GM21515 (cell line): Measurements from ENCODE around the gene LYAR.

ENCODE experiments used
- ATAC-seq: cut with Tn5 transposase; IDR thresholded peaks from one replicate; pipeline ENCODE4 v1.9.1; 2021; ENCODE audit not compliant: unreplicated experiment

The LYAR gene, protein sequence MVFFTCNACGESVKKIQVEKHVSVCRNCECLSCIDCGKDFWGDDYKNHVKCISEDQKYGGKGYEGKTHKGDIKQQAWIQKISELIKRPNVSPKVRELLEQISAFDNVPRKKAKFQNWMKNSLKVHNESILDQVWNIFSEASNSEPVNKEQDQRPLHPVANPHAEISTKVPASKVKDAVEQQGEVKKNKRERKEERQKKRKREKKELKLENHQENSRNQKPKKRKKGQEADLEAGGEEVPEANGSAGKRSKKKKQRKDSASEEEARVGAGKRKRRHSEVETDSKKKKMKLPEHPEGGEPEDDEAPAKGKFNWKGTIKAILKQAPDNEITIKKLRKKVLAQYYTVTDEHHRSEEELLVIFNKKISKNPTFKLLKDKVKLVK

DNA sequence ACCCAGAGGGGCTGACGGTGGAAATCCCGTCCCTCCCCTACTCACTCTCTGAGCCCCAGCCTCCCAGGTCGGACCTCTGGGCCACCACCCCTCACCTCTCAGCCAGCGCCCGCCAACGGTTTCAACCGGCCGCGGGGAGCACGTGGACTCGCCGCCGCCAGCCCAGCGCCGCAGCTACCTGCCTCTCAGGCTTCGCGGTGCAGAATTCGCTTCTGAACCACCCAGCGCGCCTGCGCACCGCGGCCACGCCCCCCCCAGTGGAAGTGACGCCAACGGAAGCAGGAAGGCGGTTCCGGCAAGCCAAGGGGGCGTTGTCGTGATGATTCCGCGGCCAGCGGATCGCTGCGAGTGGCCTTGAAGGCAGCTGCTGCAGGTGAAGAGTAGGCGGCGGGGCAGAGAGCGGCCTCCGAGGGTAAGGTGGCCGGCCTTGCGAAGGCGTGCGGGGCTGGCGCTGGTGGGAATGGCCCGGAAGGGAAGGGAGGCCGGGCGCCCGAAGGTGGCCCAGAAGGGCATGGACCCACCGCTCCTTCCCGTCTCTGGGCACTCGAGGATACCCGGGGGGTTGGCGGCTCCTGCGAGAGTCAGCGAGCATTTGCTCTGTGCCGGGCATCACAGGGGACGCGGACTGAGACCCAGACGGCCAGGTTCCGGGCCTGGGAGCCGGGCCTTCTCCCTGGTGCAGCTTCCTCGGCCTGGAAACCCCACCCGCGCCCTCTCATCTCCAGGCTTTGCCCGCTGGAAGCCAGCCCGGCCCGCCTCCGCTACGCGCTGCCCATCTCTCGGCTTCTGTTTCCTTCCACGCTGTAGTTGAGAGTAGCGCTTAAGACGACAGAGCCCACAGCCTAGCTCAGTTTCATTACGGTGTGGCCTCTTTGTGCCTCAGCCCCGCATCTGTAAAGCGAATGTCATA is at the start of gene LYAR, which contains the start of gene ZBTB49:
Gene LYAR (minus strand): TSS at position 214 of the 910 bp plus-strand sequence. CDS start 6,412 bp downstream, outside the sequence.
Gene ZBTB49 (plus strand): TSS at position 311 of the 910 bp plus-strand sequence. CDS start 9,695 bp downstream, outside the sequence.
- ATAC-seq, result peak; percentile 78

DNA sequence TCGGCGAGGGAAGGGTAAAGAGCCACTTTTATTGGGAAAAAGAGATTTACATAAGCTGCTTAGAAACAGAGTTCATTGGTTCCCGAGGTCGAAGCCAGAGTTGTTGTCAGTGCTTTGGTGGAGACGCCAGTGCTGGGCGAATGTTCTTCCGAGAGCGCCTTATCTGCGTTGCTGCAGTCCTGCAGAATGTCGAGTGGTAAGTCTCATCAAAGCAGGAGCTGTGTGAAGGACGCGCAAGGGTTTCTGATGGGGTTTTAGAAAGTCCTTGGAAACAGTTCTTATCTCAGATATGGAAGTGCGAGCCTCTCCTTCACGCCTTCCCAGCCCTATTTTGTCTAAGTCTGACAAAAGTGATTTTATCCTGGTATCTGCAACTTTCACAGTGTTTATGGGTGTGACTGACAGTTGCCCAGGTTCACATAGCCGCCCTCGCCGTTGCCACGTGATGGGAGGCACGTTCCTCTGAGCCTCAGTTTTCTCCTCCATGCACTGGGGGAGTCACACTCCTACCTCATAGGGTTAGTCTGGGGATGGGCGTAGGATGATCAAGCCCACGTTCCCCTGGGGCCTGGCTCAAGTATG is 49.6 kb upstream of the LYAR start:
- ATAC-seq, result no peak

DNA sequence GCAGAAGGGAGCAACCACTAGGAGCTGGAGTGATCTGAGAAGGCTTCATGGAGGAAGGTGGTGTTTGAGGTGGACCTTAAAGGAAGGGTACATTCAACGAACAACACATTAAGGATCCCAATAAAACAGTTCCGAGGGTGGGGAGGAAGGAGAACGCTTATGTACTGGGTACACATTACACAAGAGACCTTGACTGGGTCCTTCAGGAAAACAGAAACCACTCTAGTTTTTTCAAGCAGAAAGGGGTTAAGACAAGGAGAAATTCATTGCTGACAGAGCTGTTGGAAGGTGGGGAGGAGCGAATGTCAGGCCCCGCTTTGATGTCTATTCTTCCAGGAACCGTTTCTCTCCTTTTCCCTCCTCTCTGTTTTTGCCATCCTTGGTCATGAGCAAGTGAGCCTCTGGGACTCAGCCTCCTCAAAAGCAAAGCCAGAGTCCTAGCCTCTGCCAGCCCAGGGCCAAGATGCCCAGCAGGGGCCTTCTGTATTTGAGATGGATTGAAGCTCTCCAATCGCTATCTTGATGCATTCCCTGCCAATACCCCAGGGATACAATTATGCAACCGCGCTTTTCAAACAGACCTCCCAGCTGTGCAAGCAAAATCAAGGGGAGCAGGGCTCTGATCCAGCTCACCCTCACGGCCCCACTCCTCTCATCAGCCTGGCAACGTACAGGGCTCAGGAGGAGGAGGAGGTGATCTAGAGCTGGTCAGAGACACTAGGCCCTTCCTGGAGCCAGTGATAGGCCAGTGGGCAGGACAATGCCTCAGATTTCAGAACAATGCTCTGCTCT is 48.5 kb upstream of the LYAR start:
- ATAC-seq, result no peak

DNA sequence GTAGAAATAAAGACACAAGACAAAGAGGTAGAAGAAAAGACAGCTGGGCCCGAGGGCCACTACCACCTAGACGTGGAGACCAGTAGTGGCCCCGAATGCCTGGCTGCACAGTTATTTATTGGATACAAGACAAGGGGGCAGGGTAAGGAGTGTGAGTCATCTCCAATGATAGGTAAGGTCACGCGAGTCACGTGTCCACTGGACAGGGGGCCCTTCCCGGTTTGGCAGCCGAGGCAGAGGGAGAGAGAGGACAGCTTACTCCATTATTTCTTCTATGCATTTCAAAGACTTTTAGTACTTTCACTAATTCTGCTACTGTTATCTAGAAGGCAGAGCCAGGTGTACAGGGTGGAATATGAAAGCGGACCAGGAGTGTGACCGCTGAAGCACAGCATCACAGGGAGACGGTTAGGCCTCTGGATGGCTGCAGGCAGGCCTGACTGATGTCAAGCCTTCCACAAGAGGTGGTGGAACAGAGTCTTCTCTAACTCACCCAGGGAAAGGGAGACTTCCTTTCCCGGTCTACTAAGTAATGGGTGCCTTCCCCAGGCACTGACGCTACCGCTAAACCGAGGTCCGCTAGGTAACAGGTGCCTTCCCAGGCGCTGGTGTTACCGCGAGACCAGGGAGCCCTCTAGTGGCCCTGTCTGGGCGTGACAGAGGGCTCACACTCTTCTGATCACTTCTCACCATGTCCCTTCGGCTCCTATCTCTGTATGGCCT is 45.0 kb upstream of the LYAR start:
- peak; percentile 68 for ATAC-seq

DNA sequence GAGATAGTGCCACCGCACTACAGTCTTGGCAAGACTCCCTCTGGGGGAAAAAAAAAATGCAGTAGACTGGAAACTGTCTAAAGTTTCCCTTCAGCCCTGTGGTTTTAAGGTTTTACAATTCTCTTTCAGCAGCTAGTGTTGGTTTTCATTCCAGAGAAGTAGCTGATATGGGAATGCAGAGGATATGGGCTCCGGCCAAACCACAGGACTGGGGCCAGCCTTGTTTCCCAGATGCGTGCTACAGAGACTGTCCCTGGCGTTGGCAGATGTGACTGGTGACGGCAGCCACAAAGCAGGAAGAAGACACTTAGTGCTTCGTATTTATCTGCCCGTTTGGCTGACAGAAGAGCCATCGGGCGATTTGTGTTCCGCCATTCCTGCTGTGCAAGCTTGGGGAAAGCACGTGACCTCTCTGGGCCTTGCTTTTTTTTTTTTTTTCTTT is 43.3 kb upstream of the LYAR start:
- ATAC-seq, result no peak

DNA sequence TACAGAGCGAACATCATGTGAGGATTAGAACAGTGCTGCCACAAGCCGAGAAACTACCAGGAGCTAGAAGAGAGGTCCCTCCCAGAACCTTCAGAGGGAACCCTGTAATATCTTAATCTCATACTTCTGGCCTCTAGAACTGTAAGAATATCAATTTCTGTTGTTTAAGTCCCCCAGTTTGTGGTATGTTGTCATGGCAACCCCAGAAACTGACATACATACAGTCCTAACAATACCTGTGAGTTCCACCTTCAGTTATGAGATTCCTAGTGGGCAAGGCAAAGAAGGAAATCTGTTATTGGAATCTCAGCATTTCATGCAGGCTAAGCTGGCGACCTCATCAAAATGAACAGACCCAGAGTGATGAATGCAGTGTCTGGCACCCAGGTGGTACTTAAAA is 42.6 kb upstream of the LYAR start:
- no peak for ATAC-seq

DNA sequence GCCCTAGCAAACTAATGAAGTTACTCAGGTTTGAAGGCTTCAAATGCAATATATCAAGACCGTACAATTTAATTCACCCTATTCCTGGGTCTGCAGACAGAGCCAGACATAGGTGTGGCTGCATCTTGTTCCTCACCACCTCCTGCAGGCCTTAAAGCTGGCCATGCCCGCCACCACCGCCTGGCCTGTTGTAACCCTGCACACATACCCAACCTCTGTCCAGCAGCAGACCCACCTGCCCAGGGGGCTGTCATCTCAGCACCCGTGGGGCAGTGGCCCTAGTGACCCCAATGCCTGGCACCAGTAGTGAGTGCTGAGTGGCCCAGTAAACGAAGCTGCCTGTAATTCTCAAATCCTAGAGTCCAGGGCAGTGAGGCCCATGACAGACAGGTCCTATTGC is 40.8 kb upstream of the LYAR start:
- ATAC-seq, result no peak

DNA sequence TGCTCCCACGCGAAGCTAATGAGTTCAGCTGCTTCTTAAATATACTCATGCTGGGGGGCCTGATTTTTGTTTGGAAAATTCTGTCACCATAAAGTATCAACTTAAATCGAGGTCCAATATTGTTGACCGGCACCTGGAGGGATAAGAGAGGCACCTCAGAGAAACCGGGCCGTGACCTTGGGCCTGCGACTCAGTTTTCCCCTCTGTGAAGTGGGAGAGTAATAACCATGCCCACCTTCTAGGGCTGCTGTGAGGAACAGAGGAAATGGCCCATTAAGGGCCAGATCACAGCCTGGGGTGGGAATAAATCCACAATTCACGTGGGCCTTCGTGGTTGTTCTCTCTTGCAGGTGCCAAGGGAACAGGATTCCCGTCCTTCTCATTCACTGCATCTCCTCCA is 39.5 kb upstream of the LYAR start:
- no peak for ATAC-seq

DNA sequence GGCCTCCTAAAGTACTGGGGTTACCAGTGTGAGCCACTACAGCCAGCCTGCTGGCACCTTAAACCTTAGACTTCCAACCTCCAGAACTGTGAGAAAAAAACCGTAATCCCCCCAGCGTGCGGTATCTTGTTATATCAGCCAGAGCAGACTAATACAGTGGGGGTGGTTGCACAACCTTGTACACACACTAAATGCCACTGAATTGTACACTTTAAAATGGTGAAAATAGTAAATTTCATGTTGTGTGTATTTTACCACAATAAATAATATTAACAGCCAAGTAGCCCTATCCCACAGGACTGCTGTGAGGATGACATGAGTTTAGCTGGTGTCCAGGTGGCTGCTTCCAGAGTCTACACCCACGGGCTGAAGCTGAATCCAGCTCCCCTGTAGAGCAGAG is 38.9 kb upstream of the LYAR start:
- no peak for ATAC-seq

DNA sequence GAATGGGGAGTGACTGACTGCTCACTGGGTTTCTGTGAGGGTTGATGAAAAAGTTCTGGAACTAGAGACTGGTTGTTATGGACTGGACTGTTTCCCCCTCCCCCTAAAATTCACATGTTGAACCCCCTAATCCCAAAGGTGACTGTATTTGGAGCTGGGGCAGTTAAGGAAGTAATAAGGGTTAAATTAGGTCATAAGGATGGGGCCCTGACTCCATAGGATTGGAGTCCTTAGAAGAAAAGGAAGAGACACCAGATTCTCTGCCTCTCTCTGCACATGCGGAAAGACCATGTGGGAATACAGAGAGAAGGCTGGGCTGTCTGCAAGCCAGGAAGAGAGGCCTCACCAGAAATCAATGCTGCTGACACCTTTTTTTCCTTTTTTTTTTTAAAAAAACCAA is 38.3 kb upstream of the LYAR start:
- ATAC-seq, result no peak

DNA sequence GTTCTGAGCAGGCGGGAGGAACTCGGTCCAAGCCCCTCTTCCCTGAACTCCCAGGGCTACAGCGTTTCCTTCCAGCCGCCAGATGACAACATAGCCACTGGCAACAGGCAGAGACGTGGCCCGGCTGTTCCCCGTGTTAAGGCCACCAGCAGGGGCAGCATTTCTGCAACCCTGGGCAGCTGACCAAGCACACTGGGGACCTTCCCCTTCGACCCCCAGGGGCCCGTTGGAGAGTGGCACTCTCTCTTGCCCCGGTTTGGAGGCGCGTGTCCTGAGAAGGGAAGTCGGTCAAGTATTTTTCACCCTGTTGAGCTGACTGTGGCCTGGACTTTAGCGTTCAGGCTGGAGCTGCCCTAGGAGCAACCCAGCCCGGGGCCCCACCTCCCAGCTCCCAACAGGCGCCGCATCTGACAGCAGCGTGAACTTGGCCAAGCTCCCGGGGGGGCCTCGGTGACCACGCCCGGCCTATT is 37.7 kb upstream of the LYAR start:
- no peak for ATAC-seq

DNA sequence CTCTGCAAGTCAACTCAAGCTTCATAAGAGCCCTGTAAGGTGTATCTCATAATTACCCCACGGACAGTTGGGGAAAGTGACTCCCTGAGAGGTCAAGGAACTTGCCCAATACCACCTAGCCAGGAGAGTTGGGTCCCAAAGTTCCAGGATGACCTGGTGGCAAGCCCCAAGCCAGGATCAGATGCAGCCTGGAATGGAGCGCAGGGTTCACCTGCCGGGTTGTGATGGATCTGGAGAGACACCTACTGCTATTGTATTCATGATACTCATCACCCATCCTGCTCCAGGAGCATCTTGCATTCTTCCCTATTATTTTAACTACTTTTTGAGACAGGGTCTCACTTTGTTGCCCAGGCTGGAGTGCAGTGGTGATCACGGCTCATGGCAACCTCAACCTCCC is 36.2 kb upstream of the LYAR start:
- ATAC-seq, result no peak

DNA sequence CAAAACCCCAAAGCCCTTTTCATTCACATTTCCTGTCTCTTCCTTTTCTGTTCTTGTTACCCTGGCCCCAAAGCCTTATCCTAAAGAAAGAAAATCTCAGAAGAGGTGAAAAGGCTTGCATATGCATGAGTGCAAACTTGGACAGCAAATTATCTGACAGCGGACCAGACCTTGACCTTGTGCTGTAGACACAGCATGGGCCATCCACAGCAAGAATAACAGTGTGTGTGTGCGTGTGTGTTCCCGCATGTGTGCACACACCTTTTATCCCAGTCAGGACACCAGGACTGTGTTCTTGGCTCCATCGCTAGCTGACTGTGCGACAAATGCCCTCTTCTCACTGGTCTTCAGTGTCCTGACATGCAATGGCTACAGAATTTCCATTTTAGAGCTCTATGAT is 35.4 kb upstream of the LYAR start:
- ATAC-seq, result no peak

DNA sequence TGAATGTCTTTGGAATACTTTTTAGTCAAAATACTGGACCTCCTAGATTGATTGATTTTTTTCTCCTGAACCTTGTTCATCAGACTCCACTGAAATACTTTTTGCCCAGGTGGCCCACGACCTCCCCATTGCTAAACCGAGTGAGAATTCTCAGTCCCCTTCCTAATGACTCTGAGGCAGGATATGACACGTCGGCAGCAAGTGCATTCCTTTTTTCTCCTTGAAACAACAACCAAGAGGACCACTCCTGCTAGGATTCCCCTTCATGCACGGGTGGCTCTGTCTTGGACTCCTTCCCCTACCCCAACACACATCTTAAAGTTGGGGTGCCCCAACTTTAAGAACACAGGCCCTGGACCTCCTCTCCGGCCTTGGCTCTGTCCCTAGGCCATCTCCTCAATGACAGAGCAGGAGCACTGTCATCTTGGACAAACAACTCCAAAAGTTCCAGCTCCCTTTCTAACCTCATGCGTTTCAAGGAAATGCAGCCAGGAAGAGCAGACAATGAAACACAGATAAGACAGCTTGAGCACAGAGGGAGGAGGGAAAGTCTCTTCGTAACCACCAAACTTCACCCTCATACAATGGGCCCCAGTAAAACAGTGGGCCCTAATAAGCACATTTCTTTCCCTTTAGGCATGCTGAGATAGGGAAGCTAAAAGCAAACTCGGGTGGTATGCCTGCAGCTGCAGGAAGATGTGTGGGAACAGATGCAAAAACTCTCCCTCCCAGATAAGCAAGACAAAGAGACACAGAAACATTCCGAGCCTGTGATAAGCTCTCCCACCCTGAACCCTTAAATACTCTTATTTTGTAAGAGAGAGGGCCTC is 34.0 kb upstream of the LYAR start:
- no peak for ATAC-seq

DNA sequence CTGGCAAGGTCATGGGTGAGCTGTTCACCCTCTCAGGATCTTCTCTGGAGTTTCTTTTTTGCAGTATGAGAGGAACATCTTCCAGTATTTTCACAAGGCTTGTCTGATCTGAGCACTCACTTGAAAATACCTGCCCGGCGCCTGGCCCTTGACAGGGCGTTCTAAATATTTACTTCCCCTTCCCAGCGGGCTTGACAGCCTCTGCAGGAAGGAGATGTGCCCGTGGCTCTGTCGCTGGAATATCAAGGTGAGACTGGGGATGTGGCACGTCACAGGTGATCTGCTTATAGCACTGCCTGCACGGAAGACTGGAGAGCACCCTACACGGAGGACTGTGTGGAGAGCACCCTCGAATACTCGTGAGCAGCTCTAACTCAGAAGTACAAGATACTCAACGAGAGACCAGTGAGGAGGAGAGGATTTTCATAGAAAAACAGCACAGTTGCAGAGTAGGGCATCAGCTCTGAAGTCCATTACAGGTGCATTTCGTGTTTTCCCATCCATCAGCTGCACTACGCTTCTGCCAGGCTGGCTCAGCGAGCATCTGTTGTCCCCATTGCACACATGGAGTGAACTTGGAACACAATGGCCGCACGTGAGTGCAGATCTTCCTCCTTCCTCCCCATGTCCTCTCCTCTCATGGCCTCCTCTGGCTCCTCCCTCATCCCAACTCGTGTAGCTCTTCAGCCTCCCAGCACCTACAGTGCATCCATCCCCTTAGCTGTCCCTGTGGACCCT is 32.2 kb upstream of the LYAR start:
- ATAC-seq, result no peak

DNA sequence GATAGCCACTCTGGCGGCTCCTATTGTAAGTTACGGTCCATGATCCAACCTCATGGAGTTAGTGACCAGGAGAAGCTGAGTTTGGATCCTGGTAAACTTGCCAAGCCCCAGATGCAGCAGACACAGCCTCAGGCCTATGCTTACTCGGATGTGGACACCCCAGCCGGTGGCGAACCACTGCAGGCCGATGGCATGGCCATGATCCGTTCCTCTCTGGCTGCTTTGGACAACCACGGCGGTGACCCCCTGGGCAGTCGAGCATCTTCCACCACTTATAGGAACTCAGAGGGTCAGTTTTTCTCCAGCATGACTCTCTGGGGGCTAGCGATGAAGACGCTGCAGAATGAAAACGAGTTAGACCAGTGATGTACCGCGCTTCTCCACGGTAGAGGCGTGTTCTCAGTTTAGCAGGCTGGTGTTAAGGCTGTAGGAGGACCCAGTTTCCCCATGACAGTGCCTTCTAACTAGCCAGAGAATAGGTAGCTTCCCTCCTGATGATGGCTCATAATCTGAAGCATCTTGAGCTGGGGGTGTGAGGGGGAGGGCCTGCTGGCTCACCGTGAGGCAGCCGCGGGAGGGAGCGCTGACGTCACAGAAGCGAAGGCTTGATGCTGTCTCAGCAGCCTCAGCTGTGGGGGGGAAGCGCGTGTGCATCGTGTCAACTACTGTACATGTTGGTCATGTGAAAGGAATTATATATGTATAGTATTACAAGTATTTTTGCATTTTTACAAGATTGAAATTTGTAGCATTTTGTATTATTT is 31.2 kb upstream of the LYAR start:
- no peak for ATAC-seq

DNA sequence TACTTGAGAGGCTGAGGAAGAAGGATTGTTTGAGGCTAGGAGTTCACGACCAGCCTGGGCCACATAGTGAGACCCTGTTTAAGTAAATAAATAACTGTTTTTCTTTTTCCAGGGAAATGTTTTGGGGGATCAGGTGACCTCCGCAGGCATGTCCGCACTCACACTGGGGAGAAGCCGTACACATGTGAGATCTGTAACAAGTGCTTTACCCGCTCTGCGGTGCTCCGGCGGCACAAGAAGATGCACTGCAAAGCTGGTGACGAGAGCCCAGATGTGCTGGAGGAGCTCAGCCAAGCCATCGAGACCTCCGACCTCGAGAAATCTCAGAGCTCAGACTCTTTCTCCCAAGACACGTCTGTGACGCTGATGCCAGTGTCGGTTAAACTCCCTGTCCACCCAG is 30.6 kb upstream of the LYAR start:
- ATAC-seq, result no peak
